ENCODE results near the gene LTA. TPM values are rescaled to one million over a fixed set of nuclear protein-coding genes. Genes with fewer than 3 reads are reported as not detected.
A peak's percentile ranks its signal among the peaks of the same experiment; 100 is the strongest.

The LTA gene
- total RNA-seq, 1 experiment from 2014 or later, result not detected

DNA sequence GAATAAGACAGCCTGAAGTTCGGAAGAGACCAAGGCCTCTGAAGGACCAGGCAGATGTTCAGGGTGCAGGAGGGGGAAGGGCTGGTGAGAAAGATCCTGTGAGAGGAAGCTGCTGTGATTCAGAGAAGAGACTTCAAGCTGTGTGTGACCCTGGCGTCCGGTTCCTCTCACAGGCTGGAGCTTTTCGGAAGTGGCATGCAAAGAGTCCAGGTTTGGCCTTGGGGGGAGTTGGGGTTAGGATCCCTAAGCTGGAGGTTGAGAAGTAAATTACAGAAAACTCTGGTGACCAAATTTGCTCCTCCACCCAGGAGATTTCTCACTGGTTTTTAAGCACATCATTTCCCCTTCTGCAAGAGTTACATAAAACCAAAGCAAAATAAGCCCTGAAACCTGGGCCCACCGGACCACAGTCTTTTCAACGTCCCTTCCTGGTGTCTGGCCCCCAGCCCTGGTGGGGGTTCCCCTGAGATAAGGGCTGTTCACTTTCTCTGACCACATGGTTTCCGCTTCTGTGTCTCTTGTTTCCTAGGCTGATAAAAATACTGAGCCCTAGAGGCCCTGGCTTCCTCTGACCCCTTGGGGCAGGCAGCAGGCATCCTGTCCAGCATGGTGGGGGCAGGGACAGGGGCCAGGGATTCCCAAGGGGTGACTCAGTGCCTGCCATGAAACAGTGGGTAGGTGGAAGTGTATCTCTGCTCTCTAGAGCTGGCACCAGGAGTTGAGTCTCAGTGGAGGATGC is 12.0 kb upstream of the LTA start:
- TF ChIP-seq, protein P1, sequence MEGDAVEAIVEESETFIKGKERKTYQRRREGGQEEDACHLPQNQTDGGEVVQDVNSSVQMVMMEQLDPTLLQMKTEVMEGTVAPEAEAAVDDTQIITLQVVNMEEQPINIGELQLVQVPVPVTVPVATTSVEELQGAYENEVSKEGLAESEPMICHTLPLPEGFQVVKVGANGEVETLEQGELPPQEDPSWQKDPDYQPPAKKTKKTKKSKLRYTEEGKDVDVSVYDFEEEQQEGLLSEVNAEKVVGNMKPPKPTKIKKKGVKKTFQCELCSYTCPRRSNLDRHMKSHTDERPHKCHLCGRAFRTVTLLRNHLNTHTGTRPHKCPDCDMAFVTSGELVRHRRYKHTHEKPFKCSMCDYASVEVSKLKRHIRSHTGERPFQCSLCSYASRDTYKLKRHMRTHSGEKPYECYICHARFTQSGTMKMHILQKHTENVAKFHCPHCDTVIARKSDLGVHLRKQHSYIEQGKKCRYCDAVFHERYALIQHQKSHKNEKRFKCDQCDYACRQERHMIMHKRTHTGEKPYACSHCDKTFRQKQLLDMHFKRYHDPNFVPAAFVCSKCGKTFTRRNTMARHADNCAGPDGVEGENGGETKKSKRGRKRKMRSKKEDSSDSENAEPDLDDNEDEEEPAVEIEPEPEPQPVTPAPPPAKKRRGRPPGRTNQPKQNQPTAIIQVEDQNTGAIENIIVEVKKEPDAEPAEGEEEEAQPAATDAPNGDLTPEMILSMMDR (conservative IDR thresholded peaks at IDR 0.05), result no peak
- Mint-ChIP-seq H3K27ac (peak overlapping the region; percentile 24 to 40 (median 26); a peak in 4 of 7 replicates), H3K4me3 (no peak overlapping the region), H3K4me1 (peaks cover 4 to 18% of the 10 kb centered on the region in 2 experiments; a peak in 3 of 4 replicates), H3K9me3 (no peaks in the 10 kb centered on the region), H3K36me3 (ENCODE audit: insufficient read depth in 1 of 3, low read depth in 3 of 3) (peaks cover 14 to 39% (median 26%) of the 10 kb centered on the region in 3 experiments; a peak in 6 of 7 replicates), H3K27me3 (ENCODE audit: low read depth) (no peaks in the 10 kb centered on the region)
- WGBS (ENCODE audit: extremely low coverage, insufficient read length, low lambda C conversion rate), result no CpG with 5 or more reads among the region's 7 CpGs
- H4K8ac ChIP-seq (replicated peaks; ENCODE audit: insufficient read length, low read depth, low read length), result no peak overlapping the region
- H2AFZ ChIP-seq (ENCODE audit: low read length), result no peak overlapping the region
- H2BK20ac ChIP-seq (ENCODE audit: low read depth, low read length, poor library complexity, severe bottlenecking), result no peak overlapping the region
- no peak overlapping the region for H3K4ac ChIP-seq (ENCODE audit: low read depth, low read length)
- no peak overlapping the region for H3K14ac ChIP-seq (ENCODE audit: insufficient read depth, low read length)
- H3K56ac ChIP-seq (ENCODE audit: insufficient read length, low read depth, low read length), result no peak overlapping the region
- no peak overlapping the region for H3K23ac ChIP-seq (ENCODE audit: insufficient read length, low read depth, low read length)
- H3K18ac ChIP-seq (ENCODE audit: insufficient read length, low read depth, low read length), result no peak overlapping the region
- DNase-seq, result no peak
- H3T11ph ChIP-seq (ENCODE audit: low read length), result no peak overlapping the region
- H3K79me2 ChIP-seq (ENCODE audit: insufficient read depth, low read length), result no peaks in the 10 kb centered on the region
- H3K4me2 ChIP-seq (ENCODE audit: insufficient read depth, insufficient read length, low read length), result no peak overlapping the region
- H3K9ac ChIP-seq (ENCODE audit: extremely low read depth, insufficient read length, low read length), result no peak overlapping the region
- no peak overlapping the region for H2BK12ac ChIP-seq (ENCODE audit: insufficient read length, low read depth, low read length)
- H4K91ac ChIP-seq (ENCODE audit: insufficient read length, low read depth, low read length), result no peak overlapping the region
- no peak overlapping the region for H2BK5ac ChIP-seq (ENCODE audit: insufficient read length, low read length)
- no peak overlapping the region for H2AK5ac ChIP-seq (ENCODE audit: insufficient read length, low read length)
- no peak overlapping the region for H2BK120ac ChIP-seq (ENCODE audit: low read depth, low read length, poor library complexity, severe bottlenecking)
- H4K5ac ChIP-seq (ENCODE audit: insufficient read length, low read depth, low read length), result no peak overlapping the region
- no peaks in the 10 kb centered on the region for H3K79me1 ChIP-seq (ENCODE audit: insufficient read depth, low read depth, low read length, poor library complexity, severe bottlenecking)
- H3K27ac ChIP-seq (ENCODE audit: insufficient read length, low read depth, low read length), result no peak overlapping the region
- no peaks in the 10 kb centered on the region for H3K23me2 ChIP-seq (ENCODE audit: insufficient read length, low read depth, low read length, poor library complexity, severe bottlenecking)
- H3K4me1 ChIP-seq (ENCODE audit: insufficient read depth, low read length), result peaks cover 4% of the 10 kb centered on the region; the same call in 1 of the 2 replicates
- H4K20me1 ChIP-seq (ENCODE audit: control insufficient read depth, insufficient read depth, insufficient read length), result no peaks in the 10 kb centered on the region
- no peaks in the 10 kb centered on the region for H3K27me3 ChIP-seq (ENCODE audit: insufficient read depth, low read length)
- H2BK15ac ChIP-seq (ENCODE audit: low read depth, low read length), result no peak overlapping the region
- no peaks in the 10 kb centered on the region for H3K9me3 ChIP-seq (ENCODE audit: control insufficient read depth, low read depth, low read length)

All from H9 (cell line).